SH-SY5Y (cell line): Measurements from ENCODE around the gene HERC2.

Source experiments
- GATA2 ChIP-seq: IDR thresholded peaks from 2 replicates; pipeline ENCODE4 v1.6.1; 2011; ENCODE audit warnings: mild to moderate bottlenecking, low read depth, low read length
- GATA3 ChIP-seq: IDR thresholded peaks from 2 replicates; pipeline ENCODE4 v1.6.1; 2011; ENCODE audit warnings: low read depth, mild to moderate bottlenecking, low read length, moderate library complexity

Gene HERC2

DNA sequence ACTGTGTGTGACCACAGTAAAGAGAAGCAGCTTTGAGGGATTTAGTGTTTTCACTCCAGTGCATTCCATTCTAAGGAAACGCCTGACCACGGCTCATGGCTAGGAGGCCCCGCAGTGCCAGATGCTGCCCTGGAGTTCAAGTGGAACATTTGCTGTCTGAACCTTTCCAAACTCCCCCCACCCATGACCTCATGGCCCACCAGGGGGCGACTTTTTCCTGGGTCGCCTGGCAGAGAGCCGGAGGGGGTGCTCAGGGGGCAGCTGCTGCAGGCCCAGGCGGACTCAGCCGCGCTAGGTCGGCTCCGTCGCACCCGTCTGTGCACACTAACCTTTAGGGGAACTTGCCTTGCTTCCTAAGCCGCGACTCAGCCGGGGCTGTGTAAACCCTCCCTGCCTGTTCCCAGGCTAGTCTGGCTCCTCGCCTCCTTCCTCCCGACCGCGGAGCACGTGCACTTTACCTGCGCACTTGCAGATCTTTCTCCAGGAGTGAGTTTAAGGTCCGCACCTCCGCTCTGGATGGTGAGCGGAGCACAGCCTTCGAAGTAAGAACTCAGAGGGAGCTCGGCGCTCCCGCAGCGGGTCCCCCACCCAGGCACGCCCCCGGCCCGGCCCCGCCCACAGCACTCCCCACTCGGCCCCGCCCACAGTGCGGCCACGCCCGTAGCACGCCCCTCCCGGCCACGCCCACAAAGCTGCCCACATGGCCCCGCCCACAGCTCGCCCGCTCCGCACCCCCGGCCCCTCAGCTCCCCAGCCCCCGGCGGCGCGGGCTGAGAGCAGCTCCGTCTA, 223.0 kb downstream of the HERC2 start, which contains the start of gene OCA2:
OCA2 (minus strand) TSS at position 550 of the 789 bp plus-strand sequence. CDS start 17,441 bp downstream, outside the sequence.
- TF ChIP-seq GATA3 (no peak), GATA2 (no peak)

DNA sequence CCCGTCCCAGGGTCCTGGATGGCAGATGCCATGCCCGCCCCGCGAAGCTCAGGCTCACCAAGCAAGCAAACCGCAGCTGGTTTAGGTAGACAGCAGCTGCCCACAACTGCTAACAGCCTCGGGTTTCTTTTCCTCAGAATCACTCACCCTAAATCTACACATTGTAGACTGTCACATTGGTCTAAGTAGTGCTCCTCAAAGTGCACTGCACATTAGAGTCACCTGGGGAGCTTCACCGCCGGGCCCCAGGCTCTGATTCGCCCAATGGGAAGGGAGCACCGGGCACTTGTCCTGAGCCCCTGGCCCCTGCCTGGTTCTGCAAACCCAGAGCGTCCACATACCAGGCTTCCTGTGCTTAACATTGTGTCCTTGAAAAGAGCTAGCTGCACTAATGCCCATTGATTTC, 223.6 kb downstream of the HERC2 start:
- no peak for TF ChIP-seq GATA3
- no peak for TF ChIP-seq GATA2

DNA sequence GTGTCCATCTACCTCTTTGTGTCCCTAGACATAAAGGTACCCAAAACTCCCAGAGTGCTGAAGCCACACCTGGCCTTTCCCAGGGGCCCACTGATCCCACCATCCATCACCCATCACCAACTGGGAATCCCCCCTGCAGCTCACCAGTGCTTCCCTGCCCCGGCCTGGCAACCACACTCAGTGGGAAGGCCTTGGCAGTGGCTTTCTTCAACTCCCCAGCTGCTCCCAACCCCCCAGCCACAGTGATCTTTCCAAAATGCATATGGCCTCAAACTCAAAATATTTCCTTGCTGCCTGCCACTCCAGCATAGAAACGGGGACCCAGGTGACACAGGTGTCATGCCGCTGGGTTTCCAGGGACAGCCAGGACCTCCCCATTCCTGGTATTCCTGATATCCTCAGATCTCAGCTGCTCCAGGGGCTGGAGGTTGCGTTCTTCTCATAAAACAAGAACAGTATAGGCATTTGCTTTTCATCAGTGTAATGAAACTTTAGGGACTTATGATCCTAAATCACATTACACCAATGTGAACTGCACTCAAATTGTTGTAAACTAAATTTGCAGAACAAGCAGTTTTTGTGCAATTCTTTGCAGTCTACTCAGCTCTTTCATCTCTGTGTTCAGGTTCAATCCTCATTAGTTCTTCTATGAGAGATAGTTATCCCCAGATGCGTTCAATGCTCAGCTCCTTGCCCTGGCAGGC, 224.2 kb downstream of the HERC2 start:
- TF ChIP-seq GATA3 (no peak), GATA2 (no peak)

DNA sequence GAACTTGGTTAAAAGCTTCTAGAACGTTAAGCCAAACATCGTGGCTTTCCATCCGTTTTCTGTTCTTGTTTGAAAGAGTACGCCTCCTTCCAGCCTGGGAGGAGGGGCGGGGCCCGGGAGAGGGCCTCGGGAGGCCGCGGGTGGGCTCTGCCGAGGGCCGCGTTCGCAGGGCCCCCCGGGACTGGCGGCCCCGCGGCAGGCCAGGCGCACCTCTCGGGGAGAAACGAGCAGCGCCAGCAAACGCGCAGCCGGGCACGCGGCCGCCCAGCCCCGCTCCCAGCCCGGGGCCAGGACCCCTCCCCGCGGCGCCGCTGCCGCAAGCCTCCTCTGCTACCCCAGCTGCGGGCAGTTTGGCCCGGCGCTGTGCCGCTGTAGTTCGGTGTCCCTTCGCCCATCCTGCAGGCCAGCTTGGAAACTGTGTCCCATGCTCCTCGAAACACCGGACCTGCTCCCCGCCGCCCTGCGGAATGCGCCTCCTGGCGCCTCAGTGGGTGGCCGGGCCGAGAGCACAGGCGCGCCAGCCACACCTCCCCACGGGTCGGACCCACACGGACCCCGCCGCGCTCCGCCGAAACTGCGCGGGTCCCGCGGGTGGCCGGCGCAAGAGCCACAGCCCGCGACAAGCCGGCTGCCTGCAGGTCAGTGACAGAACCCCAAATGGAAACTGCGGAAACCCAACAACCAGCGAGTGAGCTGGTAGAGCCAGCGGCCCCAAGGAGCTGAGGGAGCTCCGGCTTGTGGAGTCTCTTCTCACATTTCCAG, 225.1 kb downstream of the HERC2 start:
- TF ChIP-seq GATA3, result no peak
- TF ChIP-seq GATA2, result no peak

- TF ChIP-seq GATA2, result no peak
- no peak for TF ChIP-seq GATA3
These were observed 225.6 kb downstream of the HERC2 start for GRCh38 chr15:28096411-28096669.

GRCh38 chr15:28094732-28095521, 227.1 kb downstream of the HERC2 start:
- TF ChIP-seq GATA3, result no peak
- no peak for TF ChIP-seq GATA2

DNA sequence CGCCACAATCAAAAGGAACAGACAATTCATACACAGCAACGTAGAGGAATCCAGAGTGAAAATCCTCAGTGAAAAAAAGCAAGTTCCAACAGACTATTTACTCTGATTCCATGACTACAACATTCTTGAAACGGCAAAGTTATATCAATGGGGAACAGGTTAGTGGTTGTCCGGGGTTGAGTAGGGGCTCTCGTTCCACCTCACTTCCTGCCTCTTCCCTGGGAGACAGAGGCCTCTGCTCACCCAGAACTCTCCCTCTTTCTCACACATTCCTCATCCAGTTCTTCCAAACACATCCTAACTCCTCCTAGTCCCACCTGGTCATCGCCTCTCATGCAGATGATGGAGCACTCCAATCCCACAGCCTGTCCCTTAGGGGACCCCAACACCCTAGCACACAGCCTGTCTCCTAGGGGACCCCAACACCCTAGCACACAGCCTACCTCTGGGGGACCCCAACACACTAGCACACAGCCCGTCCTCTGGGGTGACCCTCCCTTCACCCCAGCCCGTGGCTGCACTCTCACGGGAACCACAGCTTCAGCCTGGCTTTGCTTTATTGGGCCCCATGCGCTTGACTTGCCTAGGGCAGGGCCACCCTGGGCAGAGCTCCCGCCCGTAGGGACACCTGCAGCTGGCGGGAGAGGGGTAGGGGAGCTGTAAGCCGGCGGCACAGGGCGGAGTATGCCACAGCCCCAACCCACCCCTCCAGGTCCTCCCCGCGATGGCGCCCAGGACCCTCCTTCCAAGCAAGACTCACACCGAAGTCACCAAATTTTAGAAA, 228.0 kb downstream of the HERC2 start:
- TF ChIP-seq GATA3 (no peak), GATA2 (no peak)

GRCh38 chr15:28091313-28091712, 230.7 kb downstream of the HERC2 start:
- no peak for TF ChIP-seq GATA2
- no peak for TF ChIP-seq GATA3

- TF ChIP-seq GATA2, result no peak
These were observed 235.7 kb downstream of the HERC2 start for GRCh38 chr15:28086175-28086703.

DNA sequence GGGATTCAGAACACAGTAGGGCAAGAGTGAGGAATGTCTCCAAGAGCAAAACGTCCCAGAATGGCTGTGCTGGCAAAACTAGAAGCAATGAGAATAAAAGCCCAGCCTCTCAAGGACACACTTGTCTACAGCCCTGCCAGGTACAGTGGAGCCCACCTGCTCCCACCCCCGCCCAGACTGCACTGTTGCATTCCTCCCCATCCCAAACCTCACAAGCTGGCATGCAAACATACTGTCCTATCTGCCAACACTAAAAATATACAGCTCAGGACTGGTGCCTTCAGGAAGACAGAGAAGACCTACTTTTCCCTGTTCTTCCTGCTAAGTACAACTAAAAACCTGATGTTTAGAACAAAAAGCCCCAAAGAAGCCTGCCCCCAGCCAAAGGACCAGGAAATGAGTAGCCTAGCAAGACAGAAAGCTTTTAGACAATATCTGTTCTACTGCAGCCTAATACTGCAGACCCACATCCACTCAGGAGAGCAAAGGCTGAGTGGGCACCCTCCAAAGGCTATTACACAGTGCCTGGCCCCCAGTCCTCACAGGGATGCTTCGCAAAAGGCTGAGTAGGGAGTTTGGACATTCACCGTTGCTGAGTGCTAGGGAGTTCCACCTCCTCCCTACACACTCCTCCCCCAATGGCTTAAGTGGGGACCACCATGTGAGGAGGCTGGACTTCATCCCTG, 236.3 kb downstream of the HERC2 start:
- TF ChIP-seq GATA2 (no peak), GATA3 (no peak)

- TF ChIP-seq GATA2 (no peak), GATA3 (no peak)
These were observed 237.4 kb downstream of the HERC2 start for GRCh38 chr15:28084547-28084946.

GRCh38 chr15:28082891-28083684, 238.9 kb downstream of the HERC2 start:
- TF ChIP-seq GATA2, result no peak
- no peak for TF ChIP-seq GATA3
